WI38 (cell line): Measurements from ENCODE around the gene AP1S3.

Source experiments
- H3K4me3 ChIP-seq: 2 replicates; pipeline ENCODE4 v1.5.1; 2011; ENCODE audit warnings: low read depth, mild to moderate bottlenecking, control low read depth, low read length
- CTCF ChIP-seq: IDR thresholded peaks from 2 replicates; pipeline ENCODE4 v1.5.1; 2012; ENCODE audit warnings: low read depth, mild to moderate bottlenecking, control low read depth, low read length

The AP1S3 gene

GRCh38 chr2:223852281-223852795 lies 15.0 kb upstream of the AP1S3 start:
- TF ChIP-seq CTCF: no peak
- H3K4me3 ChIP-seq: no peak overlapping the region

- H3K4me3 ChIP-seq: no peak overlapping the region
- TF ChIP-seq CTCF: no peak
These were observed 10.0 kb upstream of the AP1S3 start for GRCh38 chr2:223847410-223847809.

GRCh38 chr2:223846515-223846914 lies 9.1 kb upstream of the AP1S3 start:
- H3K4me3 ChIP-seq: no peak overlapping the region
- no peak for TF ChIP-seq CTCF

- TF ChIP-seq CTCF: no peak
- H3K4me3 ChIP-seq: no peak overlapping the region
These were observed 4.2 kb upstream of the AP1S3 start for GRCh38 chr2:223841436-223842190.

- no peak overlapping the region for H3K4me3 ChIP-seq
- no peak for TF ChIP-seq CTCF
These were observed 1.5 kb downstream of the AP1S3 start for GRCh38 chr2:223835701-223836532.

- no peak for TF ChIP-seq CTCF
- H3K4me3 ChIP-seq: no peak overlapping the region
These were observed 3.0 kb downstream of the AP1S3 start for GRCh38 chr2:223834431-223834830.
